BJ (cell line): Measurements from ENCODE around the gene PRM2. TPM values are rescaled to one million over a fixed set of nuclear protein-coding genes. Genes with fewer than 3 reads are reported as not detected.

ENCODE experiments used
- CTCF ChIA-PET: fragments of 350-600 bp; formaldehyde crosslinking; extraction: SDS; loops from one replicate; lab custom pipeline; 2021; ENCODE audit warnings: antibody characterized with exemption, inconsistent platforms; lab: Yijun Ruan, JAX
- POLR2A ChIA-PET: fragments of 300-600 bp; sonication (Branson Sonifier 250); formaldehyde crosslinking; extraction: SDS; loops from one replicate; lab custom pipeline; 2021; ENCODE audit warnings: antibody characterized with exemption; lab: Charles Lee
- DNase-seq: peaks from one replicate; pipeline ENCODE4 v3.0.0-alpha.2; 2011; ENCODE audit warnings: low read depth
- H3K27me3 ChIP-seq: 2 replicates; pipeline ENCODE4 v1.6.0; 2011; ENCODE audit warnings: low read length; ENCODE audit not compliant: control insufficient read depth, insufficient read depth
- H3K36me3 ChIP-seq: 2 replicates; pipeline ENCODE4 v1.5.1; 2011; ENCODE audit warnings: low read length; ENCODE audit not compliant: control insufficient read depth, insufficient read depth
- H3K4me3 ChIP-seq: 2 replicates; pipeline ENCODE4 v1.5.1; 2011; ENCODE audit warnings: low read depth, mild to moderate bottlenecking, control low read depth, low read length
- CTCF ChIP-seq: IDR thresholded peaks from 2 replicates; pipeline ENCODE4 v1.5.1; 2011; ENCODE audit warnings: low read depth, mild to moderate bottlenecking, control low read depth, inconsistent platforms, low read length, moderate library complexity; ENCODE audit not compliant: insufficient read depth
- polyA plus RNA-seq: library from polyadenylated mRNA; depleted of rRNA; stranded (reverse); fragments of >200 nt; gene quantifications from 2 replicates; pipeline ENCODE4 v1.2.3, GENCODE V29; 2011

The PRM2 gene
- polyA plus RNA-seq, 1 experiment: not detected

GRCh38 chr16:11249233-11250061 is 26.8 kb downstream of the PRM2 start:
- H3K4me3 ChIP-seq: no peak overlapping the region
- ChIA-PET POLR2A (no interaction called here), CTCF (interaction anchor here (13.2 kb wide), 1 partner anchor 282 kb away, joined by 209 read pairs; no protein-coding TSS in a partner anchor)
- no peaks in the 10 kb centered on the region for H3K27me3 ChIP-seq
- no peak for DNase-seq
- 0 out of 2 replicates have a peak, but pooled peaks cover under 1% of the 10 kb centered on the region for H3K36me3 ChIP-seq
- no peak for TF ChIP-seq CTCF

- no peak for DNase-seq
- no peak overlapping the region for H3K4me3 ChIP-seq
- 0 out of 2 replicates have a peak, but pooled peaks cover 2% of the 10 kb centered on the region for H3K27me3 ChIP-seq
- H3K36me3 ChIP-seq: no peaks in the 10 kb centered on the region
- CTCF ChIA-PET: interaction anchor here (0.6 to 1.0 kb wide), 3 partner anchors 14 to 282 kb away, joined by 3 read pairs; no protein-coding TSS in a partner anchor
- POLR2A ChIA-PET: no interaction called here
- no peak for TF ChIP-seq CTCF
Observed at GRCh38 chr16:11248133-11248532, 28.1 kb downstream of the PRM2 start.

GRCh38 chr16:11245988-11246387 is 30.3 kb downstream of the PRM2 start:
- POLR2A ChIA-PET: no interaction called here

GRCh38 chr16:11245222-11245737 is 31.0 kb downstream of the PRM2 start:
- no peak for DNase-seq

More at GRCh38 chr16:11245988-11246387, 30.3 kb downstream of the PRM2 start:
- Histone ChIP-seq H3K27me3 (0 out of 2 replicates have a peak, but pooled peaks cover 2% of the 10 kb centered on the region), H3K4me3 (no peak overlapping the region), H3K36me3 (no peaks in the 10 kb centered on the region)
- CTCF ChIA-PET: interaction anchor here (0.6 to 1.9 kb wide), 6 partner anchors 9 to 282 kb away, joined by 3 to 6 read pairs (median 3); partner anchors contain the start of gene SOCS1
- no peak for TF ChIP-seq CTCF
- DNase-seq: no peak

More at GRCh38 chr16:11245222-11245737, 31.0 kb downstream of the PRM2 start:
- Histone ChIP-seq H3K27me3 (0 out of 2 replicates have a peak, but pooled peaks cover 2% of the 10 kb centered on the region), H3K36me3 (no peaks in the 10 kb centered on the region), H3K4me3 (no peak overlapping the region)
- no peak for TF ChIP-seq CTCF
- ChIA-PET POLR2A (no interaction called here), CTCF (interaction anchor here (1.0 to 1.9 kb wide), 3 partner anchors 10 to 281 kb away, joined by 3 to 6 read pairs (median 4); no protein-coding TSS in a partner anchor)
